Measurements from ENCODE around the gene SERGEF. TPM values are rescaled to one million over a fixed set of nuclear protein-coding genes. Genes with fewer than 3 reads are reported as not detected.

Gene SERGEF
- total and polyA plus RNA-seq, 2 of the 13 experiments (the other 11 are each of a cell fraction or from before 2014, with no cell fraction given), result 54.5 to 114 TPM

- TF ChIP-seq HMGXB4 (CRISPR knock-in tag; IDR thresholded peaks at IDR 0.05; ENCODE audit: borderline replicate concordance in 1 of 2, low read depth in 1 of 2) (no peak), CEBPB (IDR thresholded peaks at IDR 0.05; ENCODE audit: borderline replicate concordance, low read depth, low read length) (no peak), SYNCRIP (IDR thresholded peaks at IDR 0.05; ENCODE audit: insufficient read depth, low read depth, low read length) (no peak), ZSCAN5A (CRISPR knock-in tag; IDR thresholded peaks at IDR 0.05; ENCODE audit: borderline replicate concordance) (no peak), FOXA1 (IDR thresholded peaks at IDR 0.05) (no peak), FOXA1 (CRISPR knock-in tag; IDR thresholded peaks at IDR 0.05) (no peak), NFE2L2 (IDR thresholded peaks at IDR 0.05; ENCODE audit: low read length) (no peak), ELK4 (CRISPR knock-in tag; IDR thresholded peaks at IDR 0.05; ENCODE audit: borderline replicate concordance) (no peak), HMG20B (CRISPR knock-in tag; conservative IDR thresholded peaks at IDR 0.05) (no peak), PLSCR1 (CRISPR knock-in tag; IDR thresholded peaks at IDR 0.05; ENCODE audit: borderline replicate concordance) (no peak), FOXK1 (CRISPR knock-in tag; IDR thresholded peaks at IDR 0.05; ENCODE audit: borderline replicate concordance, low read depth) (no peak), NCOR1 (IDR thresholded peaks at IDR 0.05; ENCODE audit: borderline replicate concordance, low read length) (no peak)
Measured at GRCh38 chr11:17876827-17877226, 136.0 kb downstream of the SERGEF start (continued).
